HL-60 (cell line): ENCODE data around the gene DKK3.

Experiments used
- CTCF ChIP-seq: IDR thresholded peaks from one replicate; pipeline ENCODE4 v1.5.1; 2011; ENCODE audit warnings: low read length, control low read depth, inconsistent platforms; ENCODE audit not compliant: insufficient read depth
- GABPA ChIP-seq: IDR thresholded peaks from 2 replicates; pipeline ENCODE4 v1.6.1; 2012; ENCODE audit warnings: low read depth
- POLR2AphosphoS5 ChIP-seq: IDR thresholded peaks from 2 replicates; pipeline ENCODE4 v1.6.1; 2012; ENCODE audit warnings: low read depth
- REST ChIP-seq: IDR thresholded peaks from 2 replicates; pipeline ENCODE4 v1.6.1; 2012; ENCODE audit warnings: low read depth; ENCODE audit not compliant: insufficient replicate concordance
- SPI1 ChIP-seq: IDR thresholded peaks from 2 replicates; pipeline ENCODE4 v1.6.1; 2012; ENCODE audit warnings: low read depth, mild to moderate bottlenecking, borderline replicate concordance

GRCh38 chr11:12056119-12056518, 47.7 kb upstream of the DKK3 start:
- no peak for TF ChIP-seq REST
- TF ChIP-seq CTCF: no peak
- TF ChIP-seq GABPA: no peak
- no peak for TF ChIP-seq POLR2AphosphoS5
- TF ChIP-seq SPI1: no peak
